Bronchial epithelial cell (primary cell): Measurements from ENCODE around the gene ZMYND19. TPM values are rescaled to one million over a fixed set of nuclear protein-coding genes. Genes with fewer than 3 reads are reported as not detected.
"Not testable (repeated sequence)": the region's sequence is repeated elsewhere in the genome, so short reads cannot be mapped to it uniquely, and the experiment has no call there.

ENCODE experiments used
- DNase-seq: peaks from one replicate; pipeline ENCODE4 v3.0.0-alpha.2; 2010; ENCODE audit warnings: low read depth
- FAIRE-seq: peaks from 2 replicates; lab custom pipeline; 2011; peaks lifted over from hg19 to GRCh38; lab: Jason Lieb, UNC
- H3K27me3 ChIP-seq: 2 replicates; pipeline ENCODE4 v1.5.1; 2011; ENCODE audit warnings: low read length; ENCODE audit not compliant: control insufficient read depth, insufficient read depth
- H3K36me3 ChIP-seq: 2 replicates; pipeline ENCODE4 v1.5.1; 2011; ENCODE audit warnings: low read length; ENCODE audit not compliant: control insufficient read depth, insufficient read depth
- H3K4me3 ChIP-seq: 2 replicates; pipeline ENCODE4 v1.5.1; 2011; ENCODE audit warnings: mild to moderate bottlenecking, low read depth, low read length, control low read depth
- total RNA-seq: library from RNA; depleted of rRNA; stranded (reverse); fragments of >200 nt; gene quantifications from 2 replicates; pipeline ENCODE4 v1.2.1, GENCODE V29; 2014
- TF ChIP-seq, protein P1 (sequence below): IDR thresholded peaks from 2 replicates; pipeline ENCODE4 v1.5.1; 2011; ENCODE audit warnings: mild to moderate bottlenecking, moderate library complexity, low read length, control low read depth, inconsistent platforms; ENCODE audit not compliant: insufficient read depth, severe bottlenecking

Gene ZMYND19
- total RNA-seq, 1 donor from 2014 or later, result 34.2 TPM

DNA sequence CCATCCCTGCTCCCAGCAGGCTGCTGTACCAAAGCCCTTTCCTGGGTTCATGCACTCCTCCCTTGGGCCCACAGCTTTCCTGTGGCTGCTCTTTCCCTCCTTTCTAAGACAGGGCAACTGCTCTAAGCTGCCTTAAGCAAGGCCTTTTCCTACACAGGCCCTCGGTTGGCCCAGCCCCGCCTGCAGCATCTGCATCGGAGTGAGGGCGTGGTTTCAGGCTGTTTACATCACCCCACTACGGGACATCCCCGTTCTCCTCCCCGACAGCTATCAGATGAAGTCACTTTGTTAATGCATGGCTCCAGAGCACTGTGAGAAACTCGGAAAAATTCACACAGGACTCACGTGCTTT lies 15.0 kb downstream of the ZMYND19 start:
- no peak overlapping the region for H3K4me3 ChIP-seq
- no peaks in the 10 kb centered on the region for H3K27me3 ChIP-seq
- DNase-seq (no peak), FAIRE-seq (no peak)
- TF ChIP-seq, protein P1, sequence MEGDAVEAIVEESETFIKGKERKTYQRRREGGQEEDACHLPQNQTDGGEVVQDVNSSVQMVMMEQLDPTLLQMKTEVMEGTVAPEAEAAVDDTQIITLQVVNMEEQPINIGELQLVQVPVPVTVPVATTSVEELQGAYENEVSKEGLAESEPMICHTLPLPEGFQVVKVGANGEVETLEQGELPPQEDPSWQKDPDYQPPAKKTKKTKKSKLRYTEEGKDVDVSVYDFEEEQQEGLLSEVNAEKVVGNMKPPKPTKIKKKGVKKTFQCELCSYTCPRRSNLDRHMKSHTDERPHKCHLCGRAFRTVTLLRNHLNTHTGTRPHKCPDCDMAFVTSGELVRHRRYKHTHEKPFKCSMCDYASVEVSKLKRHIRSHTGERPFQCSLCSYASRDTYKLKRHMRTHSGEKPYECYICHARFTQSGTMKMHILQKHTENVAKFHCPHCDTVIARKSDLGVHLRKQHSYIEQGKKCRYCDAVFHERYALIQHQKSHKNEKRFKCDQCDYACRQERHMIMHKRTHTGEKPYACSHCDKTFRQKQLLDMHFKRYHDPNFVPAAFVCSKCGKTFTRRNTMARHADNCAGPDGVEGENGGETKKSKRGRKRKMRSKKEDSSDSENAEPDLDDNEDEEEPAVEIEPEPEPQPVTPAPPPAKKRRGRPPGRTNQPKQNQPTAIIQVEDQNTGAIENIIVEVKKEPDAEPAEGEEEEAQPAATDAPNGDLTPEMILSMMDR, result no peak
- peaks cover 29% of the 10 kb centered on the region for H3K36me3 ChIP-seq

GRCh38 chr9:137574192-137574591 lies 16.1 kb downstream of the ZMYND19 start:
- FAIRE-seq (no peak), DNase-seq (no peak)
- peaks cover 29% of the 10 kb centered on the region for H3K36me3 ChIP-seq
- no peaks in the 10 kb centered on the region for H3K27me3 ChIP-seq
- TF ChIP-seq, protein P1, result no peak
- no peak overlapping the region for H3K4me3 ChIP-seq

DNA sequence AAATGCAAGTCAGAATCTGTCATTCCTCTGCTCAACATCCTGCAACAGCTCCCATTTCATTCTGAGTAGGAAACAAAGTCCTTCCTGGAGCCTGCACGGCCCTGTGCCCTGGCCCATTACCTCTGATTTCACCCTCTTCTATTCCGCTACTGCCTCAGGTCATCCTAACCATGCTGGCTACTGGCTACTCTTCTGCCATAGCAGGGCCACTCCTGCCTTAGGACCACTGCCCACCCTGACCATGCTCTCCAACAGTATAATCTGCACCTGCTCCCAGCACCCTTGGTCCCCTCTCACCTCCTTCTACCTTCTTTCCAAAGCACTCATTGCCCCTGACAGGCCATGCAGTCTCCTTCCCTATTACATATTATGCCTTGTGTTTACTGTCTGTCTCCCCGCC lies 19.7 kb downstream of the ZMYND19 start:
- no peak for DNase-seq
- Histone ChIP-seq H3K27me3 (no peaks in the 10 kb centered on the region), H3K4me3 (no peak overlapping the region), H3K36me3 (peaks cover 23% of the 10 kb centered on the region)
- TF ChIP-seq, protein P1, result no peak
- no peak for FAIRE-seq

DNA sequence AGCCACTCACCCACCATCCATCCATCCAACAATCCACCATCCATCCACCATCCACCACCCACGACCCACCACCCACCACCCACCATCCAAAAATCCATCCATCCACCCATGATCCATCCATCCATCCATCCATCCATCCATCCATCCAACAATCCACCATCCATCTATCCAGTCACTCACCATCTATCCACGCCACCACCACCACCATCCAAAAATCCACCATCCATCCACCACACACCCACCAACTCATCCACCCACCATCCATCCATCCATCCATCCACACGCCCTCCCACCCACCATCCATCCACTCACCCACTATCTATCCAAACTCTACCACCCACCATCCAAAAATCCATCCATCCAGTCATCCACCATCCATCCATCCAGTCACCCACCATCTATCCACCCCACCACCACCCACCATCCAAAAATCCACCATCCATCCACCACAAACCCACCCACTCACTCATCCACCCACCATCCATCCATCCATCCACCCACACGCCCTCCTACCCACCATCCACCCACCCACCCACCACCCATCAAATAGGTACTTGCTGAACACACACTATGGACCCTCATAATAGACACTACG lies 20.6 kb downstream of the ZMYND19 start:
- no peak for DNase-seq
- Histone ChIP-seq H3K4me3 (no peak overlapping the region), H3K36me3 (peaks cover 16% of the 10 kb centered on the region), H3K27me3 (no peaks in the 10 kb centered on the region)
- TF ChIP-seq, protein P1, result no peak
- FAIRE-seq, result no peak

GRCh38 chr9:137568445-137568844 lies 21.9 kb downstream of the ZMYND19 start:
- peaks cover 17% of the 10 kb centered on the region for H3K36me3 ChIP-seq
- H3K4me3 ChIP-seq, H3K27me3 ChIP-seq, FAIRE-seq, DNase-seq: not testable (repeated sequence)

DNA sequence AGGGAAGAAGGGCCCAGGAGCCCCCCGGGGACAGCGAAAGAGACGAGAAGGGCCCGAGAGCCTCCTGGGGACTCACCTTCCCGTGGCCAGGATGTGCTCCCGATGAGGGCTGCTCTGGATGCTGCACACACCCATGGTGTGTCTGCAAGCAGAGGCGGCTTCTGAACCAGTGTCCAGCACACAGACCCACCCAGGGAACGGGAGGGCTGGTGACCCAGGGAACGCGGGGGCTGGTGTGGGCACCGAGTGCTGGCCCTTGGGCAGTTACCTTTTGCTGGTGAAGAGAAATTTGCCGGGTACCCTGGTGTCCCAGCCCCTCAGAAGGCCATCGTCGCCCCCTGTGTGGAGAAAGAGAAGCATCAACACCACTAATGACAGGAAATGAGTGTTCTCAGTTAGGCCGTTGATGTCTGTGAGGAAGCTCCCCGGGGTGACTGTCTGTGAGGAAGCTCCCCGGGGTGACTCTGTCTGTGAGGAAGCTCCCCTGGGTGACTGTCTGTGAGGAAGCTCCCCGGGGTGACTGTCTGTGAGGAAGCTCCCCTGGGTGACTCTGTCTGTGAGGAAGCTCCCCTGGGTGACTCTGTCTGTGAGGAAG lies 25.4 kb downstream of the ZMYND19 start:
- TF ChIP-seq, protein P1, result no peak
- H3K36me3 ChIP-seq, result peaks cover 17% of the 10 kb centered on the region
- no peak overlapping the region for H3K4me3 ChIP-seq
- no peaks in the 10 kb centered on the region for H3K27me3 ChIP-seq
- no peak for DNase-seq
- no peak for FAIRE-seq
